Stimulated activated CD4-positive, alpha-beta T cell treated with anti-CD3 and anti-CD28 coated beads, Interleukin-4, amount 100 ng/mL, for 48 hours (primary cell): ENCODE data around the gene RSU1.

Source experiments
- DNase-seq, 2 donors: peaks; one replicate each; pipeline ENCODE4 v3.0.0-alpha.2; 2020; ENCODE audit warnings: low read depth in 2 of 2

RSU1 gene

DNA sequence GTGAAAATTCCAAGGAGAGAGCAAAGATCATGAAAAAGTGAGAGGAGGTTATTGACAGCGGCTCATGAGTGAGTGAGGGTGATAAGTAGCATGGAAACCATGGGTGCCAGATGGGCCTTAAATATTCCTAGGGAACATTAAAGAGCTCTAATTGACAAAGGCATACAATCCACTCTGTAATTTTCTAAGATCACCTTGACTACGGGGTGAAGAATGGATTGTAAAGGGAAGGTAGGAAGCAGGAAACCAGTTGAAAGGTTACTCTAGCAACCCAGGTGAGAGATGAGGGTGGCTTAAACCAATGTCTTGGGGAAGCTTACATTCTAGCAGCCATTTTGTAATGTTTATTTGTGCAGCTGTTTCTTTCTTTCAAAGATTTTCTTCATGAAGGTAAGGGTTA, 75.7 kb downstream of the RSU1 start:
- no peak for DNase-seq

DNA sequence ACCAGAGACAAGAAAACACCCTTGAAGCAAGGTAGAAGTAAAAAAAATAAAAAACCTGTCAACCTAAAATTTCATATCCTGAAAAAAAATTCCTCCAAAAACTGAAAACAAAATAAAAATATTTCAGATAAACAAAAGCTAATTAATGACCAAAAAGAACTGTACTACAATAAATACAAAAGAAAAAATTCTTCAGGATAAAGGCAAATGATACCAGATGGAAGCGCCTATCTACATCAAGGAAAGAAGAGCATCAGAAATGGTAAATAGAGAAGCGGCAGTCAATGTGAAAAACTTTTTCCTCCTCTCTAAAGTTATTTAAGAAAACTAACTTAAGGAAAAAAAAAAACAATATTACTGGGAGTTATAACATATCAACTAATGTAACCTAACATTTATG, 79.8 kb downstream of the RSU1 start:
- DNase-seq, result no peak

DNA sequence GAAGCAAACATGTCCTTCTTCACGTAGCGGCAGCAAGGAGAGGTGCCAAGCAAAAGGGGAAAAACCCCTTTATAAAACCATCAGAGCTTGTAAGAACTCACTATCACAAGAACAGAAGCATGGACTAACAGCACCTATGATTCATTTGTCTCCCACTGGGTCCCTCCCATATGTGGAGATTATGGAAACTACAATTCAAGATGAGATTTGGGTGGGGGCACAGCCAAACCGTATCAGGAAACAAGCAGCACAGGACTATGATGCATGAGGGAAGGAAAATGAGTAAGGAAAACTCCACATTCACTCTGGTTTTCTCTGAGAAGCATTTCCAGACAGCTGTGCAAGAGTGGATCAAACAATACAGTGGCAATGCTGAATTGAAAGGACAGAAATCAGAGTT, 81.6 kb downstream of the RSU1 start:
- no peak for DNase-seq

DNA sequence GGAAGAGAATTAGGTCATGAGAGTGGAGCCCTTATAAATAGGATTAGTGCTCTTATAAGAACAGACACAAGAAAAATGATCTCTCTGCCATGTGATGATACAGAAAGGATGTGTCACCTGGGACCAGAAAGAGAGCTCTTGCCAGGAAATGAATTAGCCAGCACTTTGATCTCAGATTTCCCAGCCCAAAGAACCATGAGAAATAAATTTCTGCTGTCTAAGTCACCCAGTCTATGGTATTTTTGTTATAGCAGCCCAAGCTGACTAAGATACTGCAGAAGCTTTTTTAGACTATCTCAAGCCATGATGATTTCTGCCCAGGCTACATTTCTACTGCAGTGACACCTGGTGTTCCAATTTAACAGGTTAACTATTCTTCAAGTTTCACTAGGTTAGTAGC, 84.8 kb downstream of the RSU1 start:
- no peak for DNase-seq

DNA sequence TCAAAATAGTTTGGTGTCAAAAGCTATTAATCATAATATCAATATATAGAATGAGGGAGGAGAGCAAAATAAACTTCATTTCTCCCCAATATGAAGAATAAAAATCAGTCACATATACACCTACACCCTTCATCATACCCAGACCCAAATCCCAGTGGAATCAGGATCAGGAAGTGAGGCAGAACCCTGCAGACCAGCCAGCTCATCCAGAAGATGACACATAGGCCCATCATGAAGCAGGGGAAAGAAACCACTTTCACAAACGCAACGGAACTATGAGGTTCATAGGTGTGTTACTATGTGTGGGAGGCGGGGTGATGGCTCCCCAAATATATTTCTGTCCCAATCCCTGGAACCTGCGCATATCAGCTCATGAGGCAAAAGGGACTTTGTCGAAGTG, 89.0 kb downstream of the RSU1 start:
- DNase-seq, result no peak

DNA sequence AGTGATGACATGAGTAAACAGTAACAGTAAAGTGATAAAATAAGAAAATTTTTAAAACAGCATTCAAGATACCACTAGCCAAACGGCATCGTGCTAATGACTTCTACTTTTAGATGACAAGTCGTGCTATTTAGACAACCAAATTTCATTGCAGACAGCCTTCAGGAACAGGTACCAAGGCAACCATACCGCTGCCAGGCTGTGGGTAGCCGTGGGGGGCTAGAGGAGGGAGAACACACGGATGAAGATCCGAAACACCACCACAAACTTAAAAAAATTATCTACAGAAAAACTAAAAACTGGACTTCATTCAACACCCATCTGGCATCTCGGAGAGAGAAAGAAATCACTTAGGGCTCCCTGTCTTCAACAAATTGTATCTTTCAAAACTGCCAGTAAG, 89.6 kb downstream of the RSU1 start:
- DNase-seq, result no peak

DNA sequence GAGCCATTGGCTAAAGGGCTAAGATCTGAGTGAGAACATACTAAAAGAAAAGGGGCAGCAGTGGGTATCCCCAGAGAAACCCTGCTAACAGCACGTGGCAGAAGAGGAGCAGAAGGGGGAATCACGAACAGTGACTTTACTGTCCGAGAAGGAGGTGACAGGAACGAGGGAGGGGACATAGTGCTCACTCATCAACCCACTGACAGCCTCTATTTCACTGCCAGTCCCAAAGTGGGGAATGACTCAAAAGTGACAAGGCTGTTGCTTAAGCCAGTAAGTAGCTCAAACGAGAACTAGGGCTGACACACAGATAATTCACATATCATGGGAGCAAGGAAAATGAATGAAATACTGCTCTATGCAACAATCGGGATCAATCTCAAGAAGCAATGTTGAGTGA, 92.7 kb downstream of the RSU1 start:
- DNase-seq, result no peak

DNA sequence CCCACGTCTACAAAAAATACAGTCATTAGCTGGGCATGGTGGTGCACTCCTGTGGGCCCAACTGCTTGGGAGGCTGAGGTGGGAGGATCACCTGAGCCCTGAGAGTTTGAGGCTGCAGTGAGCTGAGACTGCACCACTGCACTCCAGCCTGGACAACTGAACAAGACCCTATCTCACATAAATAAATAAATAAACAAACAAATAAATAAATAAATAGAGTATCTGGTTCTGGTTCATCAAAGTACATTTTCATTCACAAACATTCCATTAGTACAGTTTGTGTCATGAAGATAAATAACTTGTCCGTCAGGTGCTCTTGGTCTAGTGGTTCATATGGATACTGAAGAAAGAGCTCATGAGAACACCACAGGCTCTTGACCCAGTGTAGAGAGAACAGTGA, 96.4 kb downstream of the RSU1 start:
- no peak for DNase-seq

DNA sequence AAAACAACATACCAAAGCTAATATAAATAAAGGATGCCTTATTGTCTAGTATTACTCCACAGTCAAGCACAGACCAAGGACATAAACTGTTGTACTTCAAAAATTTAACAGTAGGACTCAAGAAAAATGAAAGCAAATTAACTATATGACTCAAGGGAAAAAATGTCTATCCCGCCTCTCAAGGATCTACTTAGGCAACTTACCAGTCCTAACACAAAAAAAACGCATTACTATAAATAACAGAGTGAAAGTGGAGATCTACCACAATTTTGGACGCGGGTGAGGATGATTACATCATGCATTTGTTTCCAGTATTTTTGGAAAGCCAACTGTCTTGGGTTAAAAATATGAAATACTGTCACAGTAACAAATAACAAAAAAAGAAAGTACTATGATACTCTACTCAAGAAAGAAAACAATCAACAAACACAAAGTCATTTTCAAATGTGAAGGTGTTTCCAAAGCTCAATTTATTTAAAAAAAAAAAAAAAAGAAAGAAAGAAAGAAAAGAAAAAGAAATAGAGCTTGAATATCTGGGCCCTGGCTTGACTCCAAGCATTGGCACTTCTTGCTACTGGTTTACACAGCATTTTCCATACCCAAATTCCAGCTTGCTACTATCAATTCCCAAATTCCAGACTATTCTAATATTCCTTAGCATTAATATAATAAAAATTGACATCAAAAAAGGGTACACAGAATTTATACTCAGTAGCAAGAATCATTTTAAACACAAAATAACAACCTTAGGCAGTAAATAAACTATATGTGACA, 99.4 kb downstream of the RSU1 start:
- DNase-seq, result no peak

DNA sequence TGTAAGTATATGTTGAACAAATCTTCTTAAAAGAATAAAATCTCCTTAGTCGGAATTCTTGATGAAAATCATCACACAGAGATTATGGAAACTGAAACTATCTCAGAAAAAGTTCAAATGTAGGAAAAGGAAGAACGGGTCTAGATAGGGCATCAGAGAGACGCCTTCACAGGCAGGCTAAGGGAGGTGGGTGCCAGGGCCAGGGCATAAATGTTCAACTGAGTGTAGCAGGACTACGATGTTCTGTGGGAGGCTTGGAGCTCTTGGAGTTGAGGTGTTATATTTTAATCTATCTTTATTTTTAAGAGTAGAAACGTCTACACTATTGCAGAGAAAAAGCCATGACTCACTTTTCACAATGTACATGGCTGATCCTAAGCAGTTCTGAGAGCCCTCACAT, 101.2 kb downstream of the RSU1 start:
- no peak for DNase-seq

DNA sequence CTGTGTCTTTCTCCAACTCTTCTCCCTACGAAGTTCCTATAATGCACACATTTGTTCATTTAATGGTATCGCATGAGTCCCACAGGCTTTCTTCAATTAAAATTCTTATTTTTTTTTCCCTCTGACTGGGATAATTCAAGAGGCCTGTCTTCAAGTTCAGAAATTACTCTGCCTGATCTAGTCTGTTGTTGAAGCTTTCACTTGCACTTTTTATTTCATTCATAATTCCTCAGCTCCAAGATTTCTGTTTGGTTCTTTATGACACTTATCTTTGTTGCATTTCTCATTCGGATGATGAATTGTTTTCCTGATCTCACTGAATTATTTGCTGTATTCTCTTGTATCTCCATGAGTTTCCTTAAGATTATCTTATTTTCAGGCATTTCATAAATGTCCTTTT, 103.9 kb downstream of the RSU1 start:
- DNase-seq, result no peak

DNA sequence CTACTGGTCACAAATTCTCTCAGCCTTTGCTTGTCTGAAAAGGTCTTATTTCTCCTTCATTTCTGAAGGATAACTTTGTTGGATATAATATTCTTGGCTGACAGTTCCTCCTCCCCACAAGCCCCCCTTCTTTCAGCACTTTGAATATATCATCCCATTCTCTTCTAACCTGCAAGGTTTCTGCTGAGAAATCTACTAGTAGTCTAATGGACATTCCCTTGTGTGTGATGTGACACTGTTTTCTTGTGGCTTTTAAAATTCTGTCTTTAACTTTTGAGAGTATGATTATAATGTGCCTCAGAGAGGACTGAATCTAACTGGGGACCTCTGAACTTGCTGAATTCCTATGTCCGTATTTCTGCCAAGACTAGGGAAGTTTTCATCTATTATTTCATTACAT, 104.3 kb downstream of the RSU1 start:
- DNase-seq, result no peak

DNA sequence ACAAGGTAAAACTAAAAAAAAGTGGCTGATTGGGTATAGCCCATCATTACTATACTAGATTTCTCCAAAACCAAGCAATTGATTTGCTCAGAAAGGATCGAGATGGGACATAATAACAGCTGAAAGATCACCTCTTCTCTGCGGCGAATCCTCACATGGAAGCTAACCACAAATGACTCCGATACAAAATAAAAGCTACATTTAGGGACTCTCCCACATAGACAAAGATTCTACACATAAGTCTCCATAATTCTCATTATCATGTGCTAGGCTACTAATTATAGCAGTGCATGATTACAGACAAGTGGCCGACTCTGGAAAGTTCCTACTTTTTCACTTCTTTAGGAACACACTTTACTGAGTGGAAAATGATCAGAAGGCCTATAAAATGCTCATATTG, 116.9 kb downstream of the RSU1 start:
- DNase-seq, result no peak

DNA sequence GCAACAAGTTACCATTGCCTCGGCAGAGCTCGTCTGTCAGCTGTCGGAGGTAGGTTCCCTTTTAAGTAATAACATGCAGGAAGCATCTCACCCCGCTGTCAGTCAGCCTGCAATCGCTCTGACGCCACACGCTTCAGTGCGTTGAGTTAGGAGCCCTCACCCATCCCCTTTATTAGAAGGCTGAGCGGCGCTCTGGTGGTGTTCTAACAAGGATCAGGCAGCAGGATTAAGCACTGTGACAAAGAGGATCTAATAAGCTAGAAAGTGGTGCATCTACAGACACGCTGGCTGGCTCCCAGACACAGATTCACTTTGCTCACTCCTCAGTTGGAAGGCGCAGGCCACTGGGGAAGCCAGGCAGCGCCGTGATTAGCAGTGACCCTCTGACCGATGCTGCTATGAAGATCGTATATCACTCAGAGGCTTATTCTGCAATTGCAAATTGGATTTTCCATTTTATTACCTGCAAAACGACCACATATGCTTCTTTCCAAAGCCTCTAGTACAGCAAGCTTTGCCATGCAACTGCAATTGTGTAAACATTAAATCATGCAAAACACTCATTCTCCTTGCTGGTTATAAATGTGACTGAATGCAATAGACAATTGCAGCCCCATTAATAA, 117.7 kb downstream of the RSU1 start:
- DNase-seq, result no peak

DNA sequence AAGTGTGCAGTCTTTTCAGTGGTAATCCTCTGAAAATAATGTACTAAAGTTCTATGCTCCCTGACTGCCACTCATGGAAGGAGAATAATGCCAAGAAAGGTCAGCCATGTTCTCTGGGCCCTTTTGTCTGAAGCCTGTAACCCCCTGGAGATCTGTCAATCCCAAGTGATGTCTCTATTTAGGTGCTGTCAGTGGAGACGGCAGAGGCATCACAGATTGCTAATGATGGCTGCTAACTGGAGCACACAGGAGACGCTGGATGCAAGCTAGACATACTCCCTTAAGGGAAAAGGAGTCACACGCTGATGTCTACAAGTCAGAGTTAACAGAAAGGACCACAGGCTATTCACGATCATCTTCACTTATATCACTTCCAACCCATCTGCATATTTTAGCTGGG, 118.8 kb downstream of the RSU1 start:
- DNase-seq, result no peak

DNA sequence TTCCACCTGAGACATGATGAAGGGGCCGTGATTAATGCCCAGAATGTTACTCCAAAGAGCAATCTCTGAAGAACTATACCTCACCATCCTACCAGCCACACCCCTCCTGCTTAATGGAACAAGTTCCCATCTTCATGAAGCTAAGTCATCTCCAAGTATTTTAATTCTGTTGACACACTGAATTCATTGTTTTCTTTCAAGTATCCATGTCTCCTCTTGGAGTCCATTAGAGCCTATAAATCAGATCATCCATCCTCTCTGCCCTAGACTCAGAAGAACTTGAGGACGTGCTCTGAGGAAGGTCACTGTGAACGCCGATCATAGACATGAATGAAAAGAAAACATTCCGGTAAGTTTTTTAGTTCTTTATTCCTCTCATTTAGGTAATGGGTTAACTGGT, 126.8 kb downstream of the RSU1 start:
- no peak for DNase-seq

DNA sequence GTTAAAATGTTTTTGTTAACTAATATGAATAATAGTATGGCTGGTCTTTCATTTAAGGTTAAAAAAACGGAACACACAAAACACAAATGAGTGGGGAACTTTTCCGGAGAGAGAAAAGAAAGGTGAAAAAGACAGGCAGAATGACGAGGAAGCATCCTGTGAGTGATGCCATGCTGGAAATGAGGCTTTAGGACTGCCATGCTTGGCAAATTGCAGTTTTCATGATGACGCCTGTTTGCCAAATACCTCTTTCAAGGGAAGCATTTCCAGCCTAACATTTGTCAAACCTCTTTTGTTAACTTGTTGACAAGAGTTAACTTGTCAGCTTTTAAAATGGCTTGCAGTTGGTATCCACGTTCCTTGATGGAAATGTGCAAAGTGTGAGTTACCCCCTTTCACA, 127.5 kb downstream of the RSU1 start:
- no peak for DNase-seq

DNA sequence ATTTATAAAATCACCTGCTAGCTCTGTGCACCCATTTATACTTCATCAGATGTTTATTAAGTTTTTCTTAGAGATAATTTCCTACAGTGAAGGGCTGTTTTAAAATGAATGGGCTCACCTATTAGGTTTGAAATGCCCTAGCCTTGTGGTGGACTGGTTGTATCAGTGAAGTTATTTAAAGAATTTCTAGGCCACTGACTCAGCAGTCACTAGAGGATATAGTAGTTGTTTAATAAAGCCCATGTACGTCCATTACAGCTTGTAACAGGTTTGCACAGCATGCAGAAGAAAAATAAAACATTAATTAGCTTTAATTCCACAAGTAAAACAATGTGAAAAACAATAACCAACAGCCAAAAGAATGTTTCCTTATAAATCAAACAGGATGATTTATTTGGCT, 128.0 kb downstream of the RSU1 start:
- DNase-seq, result no peak

DNA sequence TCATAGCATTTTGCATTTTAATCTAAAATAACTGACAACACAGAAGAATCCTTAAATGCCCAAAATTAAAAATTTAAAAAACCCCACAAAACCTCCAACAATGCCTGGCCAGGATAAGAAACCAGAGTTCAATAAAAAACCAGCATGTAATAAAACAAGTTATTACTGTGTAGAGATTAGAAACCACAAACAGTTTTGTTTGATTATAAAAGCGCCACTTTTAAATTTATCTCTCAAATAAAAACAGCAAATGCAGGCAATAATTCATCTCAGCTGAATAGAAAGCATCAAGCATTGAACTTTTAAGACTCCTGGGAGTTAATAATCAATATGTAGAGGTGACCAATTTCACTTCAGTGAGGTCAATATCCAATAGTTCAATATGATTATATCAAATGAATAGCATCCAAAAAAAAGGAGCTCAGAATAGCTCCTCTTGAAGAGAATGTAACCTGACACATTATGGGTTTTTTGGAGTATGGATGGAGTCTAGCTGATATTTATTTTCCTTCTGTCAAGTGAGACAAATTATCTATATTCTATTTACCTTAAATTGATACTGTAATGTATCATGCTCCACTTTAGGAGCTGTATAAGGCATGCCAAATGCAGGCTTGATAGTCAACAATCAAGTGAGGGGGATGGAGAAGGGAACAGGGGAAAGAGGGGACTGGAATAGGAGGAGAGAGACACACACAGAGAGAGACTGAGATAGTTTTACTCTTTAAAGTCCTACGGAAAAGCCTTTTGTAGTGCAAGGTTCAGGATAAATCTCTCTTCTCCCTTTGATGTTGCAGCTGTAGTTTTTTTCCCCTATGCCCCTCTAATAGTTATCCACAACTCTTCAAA, 130.9 kb downstream of the RSU1 start:
- DNase-seq, result no peak

DNA sequence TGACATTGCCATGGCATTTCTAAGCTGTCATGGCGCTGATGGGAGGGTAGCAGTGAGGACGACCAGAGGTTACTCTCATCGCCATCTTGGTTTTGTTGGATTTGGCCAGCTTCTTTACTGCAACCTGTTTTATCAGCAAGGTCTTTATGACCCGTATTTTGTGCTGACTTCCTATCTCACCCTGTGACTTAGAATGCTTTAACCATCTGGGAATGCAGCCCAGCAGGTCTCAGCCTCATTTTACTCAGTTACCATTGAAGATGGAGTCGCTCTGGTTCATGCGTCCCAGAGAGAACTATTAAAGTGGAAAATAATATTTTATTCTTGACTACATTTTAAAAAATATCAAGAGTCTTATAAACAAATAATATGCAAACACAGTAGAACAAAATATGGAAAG, 131.7 kb downstream of the RSU1 start:
- DNase-seq, result no peak

DNA sequence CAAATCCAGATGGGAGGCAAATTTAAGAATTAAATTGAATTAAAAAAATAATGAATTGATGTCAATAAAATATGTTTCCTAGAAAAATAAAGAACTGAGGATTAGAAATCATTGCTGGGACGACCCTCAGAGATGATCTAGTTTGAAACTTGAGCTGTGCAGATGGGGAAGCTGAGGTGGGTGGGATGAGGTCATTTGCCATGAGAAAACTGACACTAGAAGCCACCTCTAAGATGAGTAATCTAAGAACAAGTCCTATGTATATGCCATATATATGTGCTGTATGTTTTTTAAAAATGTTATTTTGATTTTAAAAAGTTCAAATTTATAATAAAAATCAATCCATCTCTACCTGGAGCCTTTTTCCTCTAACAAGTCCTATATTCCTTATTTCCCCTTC, 135.7 kb downstream of the RSU1 start:
- DNase-seq, result no peak

DNA sequence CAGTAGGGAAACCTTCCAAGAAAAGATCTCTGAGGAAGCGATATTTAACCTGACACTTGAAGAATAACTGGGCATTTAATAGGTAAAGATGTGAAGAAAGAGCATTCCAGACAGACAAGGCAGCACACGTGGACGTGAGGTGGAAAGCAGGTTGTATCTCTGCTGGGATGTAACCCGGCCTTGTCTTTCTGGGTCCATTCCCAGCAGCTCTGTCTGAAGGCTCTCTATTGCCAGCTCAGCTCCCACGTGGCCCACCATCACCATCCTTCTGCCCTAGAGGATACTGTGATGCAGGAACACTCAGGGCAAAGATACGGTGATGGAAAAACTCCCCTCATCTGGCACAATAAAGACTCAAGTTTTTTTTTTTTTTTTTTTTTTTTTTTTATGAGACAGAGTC, 137.7 kb downstream of the RSU1 start:
- no peak for DNase-seq

DNA sequence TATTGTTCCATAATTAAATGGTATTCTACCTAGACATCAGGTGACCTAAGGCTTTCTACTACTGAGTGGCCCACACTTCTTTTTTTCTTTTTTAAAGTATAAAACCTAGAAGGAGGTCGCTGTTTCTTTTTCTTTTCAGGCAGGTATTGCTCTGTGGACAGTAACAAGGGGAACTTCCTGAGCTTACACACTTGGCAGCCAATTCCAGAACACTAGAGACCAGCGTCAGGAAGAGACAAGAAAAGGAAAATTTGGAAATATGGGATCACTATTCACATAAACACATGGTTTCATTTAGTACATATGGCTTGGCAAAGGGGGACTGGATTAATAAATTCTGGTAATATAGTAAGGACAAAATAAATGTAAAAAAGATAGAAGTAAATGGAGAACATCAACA, 141.9 kb downstream of the RSU1 start:
- no peak for DNase-seq
